Measurements from ENCODE around the gene OAT.

DNA sequence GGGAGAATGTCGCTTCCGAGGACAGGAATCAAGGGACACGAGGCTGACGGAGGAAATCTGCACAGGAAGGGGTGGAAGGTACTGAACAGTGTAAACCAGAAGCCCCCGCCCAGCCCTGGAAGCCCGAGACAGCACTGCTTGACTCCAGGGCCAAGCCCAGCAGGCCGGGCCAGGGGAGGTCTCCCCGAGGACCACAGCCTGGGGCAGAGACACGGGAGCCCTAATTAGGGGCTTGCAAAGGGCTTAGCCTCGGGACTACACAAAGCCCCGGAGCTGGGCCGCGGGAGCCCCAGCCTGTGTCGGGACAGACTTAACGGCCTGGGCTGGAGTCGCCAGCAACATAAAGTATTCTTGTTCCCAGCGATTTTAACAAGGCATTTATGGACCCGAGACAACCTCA, 50.8 kb downstream of the OAT start:
- TF ChIP-seq CTCF (IDR thresholded peaks at IDR 0.05), result no peak
- no peak for TF ChIP-seq POLR2A (IDR thresholded peaks at IDR 0.05)
